Activated T-cell treated with anti-CD3 and anti-CD28 coated beads, Interleukin-2, amount 50 U/mL, for 48 hours (primary cell): ENCODE results near the gene HEPACAM.
A peak's percentile ranks its signal among the peaks of the same experiment; 100 is the strongest.

ENCODE experiments used
- DNase-seq, 2 experiments: peaks; one replicate each; pipeline ENCODE4 v3.0.0-alpha.2; 2020

The HEPACAM gene

DNA sequence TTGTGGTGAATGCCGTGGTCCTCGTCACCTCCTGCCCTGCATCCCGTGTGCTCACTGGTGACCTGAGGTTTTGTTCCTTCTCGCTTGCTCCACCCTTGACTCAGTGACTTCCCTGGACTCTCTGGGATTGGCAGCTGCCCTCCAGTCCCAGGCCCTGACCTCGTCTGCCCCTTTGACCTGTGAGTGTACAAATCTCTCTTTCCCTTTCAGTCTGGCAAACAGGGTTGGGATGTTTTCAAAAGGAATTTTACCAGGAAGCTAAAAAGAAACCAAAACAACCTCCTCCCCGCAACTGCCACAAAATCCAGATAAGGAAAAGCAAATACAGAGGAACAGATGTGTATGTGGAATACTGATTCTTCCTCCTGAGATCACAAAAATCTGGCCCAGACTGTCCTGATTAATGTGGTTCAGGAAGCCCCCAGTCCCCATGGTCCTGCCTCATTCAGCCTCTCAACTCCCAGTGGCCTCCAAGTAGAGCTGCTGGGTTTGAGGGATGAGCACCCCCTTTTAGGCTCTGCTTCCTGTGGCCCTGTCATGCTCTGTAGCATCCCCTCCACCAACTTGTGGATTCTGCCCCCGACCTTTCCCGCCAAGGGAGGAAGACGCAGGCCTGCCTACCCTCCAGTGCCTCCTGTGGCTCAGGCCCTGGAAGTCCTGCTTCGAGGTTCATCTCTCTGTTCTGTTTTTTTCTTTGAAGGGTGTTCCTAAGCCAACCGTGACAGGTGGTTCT lies 53.3 kb downstream of the HEPACAM start:
- peak in 1 of 2 experiments; percentile 10 for DNase-seq

DNA sequence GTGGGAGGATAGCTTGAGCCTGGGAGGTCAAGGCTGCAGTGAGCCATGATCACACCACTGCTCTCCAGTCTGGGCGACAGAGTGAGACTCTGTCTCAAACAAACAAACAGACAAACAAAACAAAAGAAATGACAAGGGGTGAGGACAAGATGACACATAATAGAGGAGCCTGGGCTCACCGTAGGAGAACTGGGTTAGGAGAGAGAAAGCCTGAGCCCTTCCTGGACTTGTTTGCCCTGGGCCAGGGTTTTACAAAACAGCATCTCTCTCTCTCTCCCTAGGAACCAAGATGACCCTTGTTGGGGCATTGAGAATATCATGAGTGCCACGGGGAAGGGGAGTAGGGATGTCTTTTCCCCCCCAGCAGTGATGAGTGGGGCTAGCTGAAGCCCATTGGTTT lies 54.9 kb downstream of the HEPACAM start:
- DNase-seq, result peak in 1 of 2 experiments; percentile 7

DNA sequence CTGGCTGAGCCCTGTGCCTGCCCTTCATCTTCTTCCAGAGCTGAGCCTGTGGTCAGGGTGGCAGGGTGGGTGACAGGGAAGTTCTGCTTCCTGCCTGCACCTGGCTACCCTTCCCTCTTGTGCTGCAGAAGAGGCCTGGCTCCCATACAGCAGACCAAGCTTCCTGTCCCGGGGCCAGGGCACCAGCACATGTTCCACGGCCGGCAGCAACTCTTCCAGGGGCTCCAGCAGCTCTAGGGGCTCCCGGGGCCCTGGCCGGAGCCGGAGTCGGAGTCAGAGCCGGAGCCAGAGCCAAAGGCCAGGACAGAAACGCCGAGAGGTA lies 55.6 kb downstream of the HEPACAM start:
- no peak for DNase-seq

DNA sequence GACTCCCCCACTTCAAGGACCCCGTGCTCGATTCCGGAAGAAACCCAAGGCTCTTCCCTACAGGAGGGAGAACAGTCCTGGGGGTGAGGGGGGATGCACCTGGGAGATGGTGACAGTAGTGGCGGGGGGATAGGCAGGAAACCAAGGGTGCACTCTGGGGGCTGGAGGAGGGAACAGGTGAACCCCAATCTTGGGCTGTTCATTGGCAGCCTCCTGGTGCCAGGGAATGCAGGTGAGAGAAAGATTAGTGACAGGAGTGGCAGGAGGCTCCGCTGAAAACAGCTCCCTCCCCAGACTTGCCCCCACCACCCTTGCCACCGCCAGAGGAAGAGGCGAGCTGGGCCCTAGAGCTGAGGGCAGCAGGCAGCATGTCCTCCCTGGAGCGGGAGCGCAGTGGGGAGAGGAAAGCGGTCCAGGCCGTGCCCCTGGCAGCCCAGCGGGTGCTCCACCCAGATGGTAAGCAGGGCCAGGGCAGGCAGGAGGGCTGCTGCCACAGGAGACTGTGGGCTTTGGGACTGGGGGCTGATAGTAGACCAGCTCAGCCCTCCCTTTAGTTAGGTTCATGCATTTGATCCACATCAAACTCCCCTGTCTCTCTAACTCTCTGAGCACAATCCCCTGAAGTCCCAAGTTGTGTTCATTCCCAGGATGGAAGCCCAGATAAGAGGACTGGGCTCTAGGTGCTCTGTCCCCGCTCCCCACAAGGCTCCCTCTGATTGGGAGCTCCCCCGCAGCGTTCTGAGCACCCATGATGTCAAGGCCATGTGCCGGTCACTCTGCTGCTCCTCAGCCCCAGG lies 56.2 kb downstream of the HEPACAM start:
- DNase-seq, result peak in 1 of 2 experiments; percentile 15

DNA sequence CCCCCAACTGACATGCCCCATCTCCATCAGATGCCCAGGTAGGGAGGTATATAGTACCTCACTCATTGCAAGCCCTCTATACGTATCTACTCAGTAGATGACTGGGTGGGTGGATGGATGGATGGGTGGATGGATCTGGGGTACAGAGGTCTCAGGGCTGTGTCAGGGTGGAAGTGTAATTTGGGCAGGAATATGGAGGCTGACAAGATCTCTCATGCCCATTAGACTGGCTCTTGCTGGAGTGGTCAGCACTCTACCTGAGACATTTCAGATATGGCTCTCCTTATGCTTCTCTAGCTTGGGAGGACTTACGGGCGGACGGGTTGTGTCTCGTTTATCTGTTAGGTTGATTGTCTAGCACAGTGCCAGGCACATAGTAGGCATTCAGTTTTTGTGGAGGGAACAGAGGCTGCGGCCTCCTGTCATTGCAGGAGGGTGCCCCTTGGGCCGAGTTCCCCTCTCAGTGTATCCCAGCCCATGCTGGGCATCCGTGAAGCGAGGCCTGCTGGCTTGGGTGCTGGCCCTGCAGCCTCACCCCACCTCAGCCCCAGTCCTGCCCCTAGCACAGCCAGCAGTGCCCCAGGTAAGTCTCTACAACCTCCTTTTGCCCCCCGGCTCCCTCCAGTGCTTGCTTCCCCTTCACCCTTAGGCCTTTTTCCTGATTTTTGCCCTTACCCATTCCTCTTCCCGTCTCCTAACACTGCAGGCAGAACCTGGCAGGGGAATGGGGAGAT lies 56.9 kb downstream of the HEPACAM start:
- DNase-seq, result no peak

DNA sequence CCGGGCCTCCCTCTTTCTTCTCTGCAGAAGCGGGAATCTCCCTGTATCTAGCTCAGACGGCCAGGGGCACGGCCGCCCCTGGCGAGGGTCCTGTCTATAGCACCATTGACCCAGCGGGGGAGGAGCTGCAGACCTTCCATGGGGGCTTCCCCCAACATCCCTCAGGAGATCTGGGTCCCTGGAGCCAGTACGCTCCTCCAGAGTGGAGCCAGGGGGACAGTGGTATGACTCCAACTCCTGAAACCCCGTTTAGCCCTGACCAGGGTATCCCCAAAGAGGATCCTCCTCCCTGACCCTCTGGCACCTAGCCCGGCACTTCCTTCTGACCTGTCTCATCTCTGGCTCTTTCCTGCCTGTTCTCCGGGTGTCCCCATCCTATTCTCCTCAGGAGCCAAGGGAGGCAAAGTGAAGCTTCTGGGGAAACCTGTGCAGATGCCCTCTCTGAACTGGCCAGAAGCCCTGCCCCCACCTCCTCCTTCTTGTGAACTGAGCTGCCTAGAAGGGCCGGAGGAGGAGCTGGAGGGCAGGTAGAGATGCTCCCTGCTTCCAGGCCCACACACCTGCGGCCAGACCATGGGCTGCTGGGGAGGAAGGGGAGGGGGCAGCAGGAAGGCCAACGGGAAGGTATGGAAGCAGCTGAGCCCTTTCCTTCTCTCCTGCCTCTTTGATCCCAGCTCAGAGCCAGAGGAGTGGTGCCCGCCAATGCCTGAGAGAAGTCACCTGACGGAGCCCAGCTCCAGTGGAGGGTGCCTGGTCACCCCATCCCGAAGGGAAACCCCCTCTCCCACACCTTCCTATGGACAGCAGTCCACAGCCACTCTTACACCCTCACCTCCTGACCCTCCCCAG lies 57.7 kb downstream of the HEPACAM start:
- DNase-seq, result no peak

DNA sequence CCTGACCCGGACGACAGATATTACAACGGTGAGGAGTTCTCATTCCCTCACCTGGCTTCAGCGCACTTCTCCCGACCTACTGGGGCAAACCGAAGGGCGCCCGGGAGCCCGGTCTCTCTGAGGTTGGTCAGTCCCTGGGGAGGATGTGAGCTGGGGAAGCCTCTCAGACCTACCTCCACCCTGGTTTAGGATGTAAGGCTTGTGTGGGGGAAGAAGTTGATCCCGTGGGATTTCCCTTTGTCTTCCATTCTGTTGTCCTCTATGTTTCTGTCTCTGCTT lies 58.3 kb downstream of the HEPACAM start:
- no peak for DNase-seq

DNA sequence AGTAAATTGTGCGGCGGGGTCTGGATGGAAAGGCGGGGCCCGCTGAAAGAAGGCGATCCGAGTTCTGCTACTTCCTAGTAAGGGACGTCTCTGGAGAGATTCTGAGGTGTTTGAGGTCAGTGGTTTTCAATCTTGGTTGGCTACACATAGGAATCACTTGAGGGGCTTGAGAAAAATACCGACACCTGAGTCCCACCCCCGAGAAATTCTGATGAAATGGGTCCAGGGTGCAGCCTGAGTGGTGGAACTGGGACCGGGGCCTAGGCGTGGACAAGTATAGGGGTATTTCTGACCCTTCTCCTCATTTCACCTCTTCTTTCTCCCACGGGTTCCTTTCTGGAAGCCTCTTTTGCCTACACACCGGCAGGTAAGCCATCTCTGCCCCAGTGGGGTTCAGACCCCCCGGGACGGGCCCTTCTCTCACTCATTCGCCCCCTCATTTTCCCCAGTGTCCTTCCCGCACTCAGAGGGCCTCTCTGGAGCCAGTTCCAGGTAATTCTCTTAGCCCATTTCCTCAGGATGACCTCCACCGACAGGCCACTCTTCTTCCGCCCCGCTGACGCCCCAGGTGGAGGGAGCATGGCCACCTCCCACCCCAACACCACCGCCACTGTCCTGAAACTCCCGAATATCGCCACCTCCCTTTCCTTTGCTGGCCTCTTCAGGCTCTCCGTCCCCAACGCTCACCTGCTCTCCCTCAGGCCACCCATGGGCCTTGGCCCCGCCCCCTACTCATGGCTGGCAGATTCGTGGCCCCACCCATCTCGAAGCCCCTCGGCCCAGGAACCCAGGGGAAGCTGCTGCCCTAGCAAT lies 58.8 kb downstream of the HEPACAM start:
- DNase-seq, result no peak

DNA sequence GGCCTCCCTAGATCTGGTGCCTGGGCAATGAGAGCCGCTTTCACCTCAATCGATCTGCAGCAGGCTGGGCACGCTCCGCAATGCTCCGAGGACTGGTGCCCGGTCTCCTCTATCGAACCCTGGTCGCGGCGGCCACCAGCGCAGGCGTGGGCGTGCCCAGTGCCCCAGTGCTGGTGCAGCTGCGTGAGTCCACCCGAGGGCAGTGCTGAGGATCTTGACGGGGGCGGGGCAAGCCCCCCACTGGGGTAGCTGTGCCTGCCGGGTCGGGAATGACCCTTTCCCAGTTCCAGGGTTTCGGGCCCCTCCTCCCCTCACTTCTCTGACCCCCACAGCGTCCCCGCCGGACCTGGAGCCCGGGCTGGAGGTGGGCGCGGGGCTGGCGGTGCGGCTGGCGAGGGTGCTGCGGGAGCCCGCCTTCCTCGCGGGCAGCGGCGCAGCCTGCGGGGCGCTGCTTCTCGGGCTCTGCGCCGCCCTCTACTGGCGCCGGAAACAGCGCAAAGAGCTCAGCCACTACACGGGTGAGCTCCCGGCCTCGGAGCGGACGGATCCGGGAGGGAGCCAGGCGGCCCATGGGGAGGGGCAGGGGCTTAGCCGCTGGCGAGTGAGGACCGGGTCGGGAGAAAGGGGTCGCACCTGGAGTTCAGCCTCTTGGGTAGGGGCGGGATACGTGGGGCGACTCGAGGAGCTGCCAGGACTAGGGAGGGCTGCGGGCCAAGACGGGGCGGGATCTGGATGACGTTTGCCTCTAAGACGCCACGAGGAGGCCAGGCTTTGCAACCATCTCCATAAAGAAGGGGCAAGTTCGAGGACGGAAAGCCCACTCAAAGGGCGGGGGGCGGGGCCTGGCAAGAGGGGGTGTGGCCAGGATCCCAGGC lies 59.7 kb downstream of the HEPACAM start:
- DNase-seq, result peak; percentile 85 to 88

DNA sequence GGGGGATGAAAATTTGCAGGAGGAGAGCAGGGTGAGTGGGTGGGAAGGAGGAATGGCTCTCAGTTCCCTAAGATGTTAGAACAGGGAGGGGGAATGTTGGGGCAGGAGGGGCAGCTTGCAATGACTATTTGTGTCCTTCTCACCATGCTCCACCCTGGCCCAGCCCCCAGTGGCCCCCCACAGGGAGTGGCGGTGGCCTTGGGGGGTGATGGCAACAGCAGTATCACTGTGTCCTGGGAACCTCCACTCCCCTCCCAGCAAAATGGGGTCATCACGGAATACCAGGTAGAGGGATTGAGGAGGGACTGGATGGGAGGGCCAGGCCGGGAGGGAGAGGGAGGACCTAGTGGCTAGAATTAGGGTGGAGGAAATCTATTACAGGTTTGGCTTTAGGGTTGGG lies 60.4 kb downstream of the HEPACAM start:
- DNase-seq, result no peak

DNA sequence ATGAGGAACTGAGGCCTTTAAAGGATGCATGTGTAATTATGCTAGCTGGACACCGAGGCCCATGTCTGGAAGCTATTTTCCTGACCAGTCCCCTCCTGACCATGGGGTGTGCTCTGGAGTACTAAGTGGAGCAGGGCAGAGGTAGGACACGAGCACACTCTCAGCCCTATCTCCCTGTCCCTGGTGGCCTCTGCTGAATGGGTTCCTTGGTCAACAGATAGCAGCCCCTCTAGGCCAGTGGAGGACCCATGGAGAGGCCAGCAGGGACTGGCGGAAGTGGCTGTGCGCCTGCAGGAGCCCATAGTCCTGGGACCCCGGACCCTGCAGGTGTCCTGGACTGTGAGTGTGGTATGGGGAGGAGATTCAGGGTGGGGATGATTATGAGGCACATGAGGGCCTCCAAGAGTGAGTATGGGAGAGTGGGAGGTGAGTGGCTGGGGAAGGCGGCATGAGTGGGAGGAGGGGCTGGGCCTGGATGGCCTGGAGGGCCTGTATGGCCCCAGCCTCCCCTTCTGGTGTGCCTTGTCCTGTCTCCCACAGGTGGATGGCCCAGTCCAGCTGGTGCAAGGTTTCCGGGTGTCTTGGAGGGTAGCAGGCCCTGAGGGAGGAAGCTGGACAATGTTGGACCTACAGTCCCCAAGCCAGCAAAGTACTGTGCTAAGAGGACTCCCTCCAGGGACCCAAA lies 61.1 kb downstream of the HEPACAM start:
- no peak for DNase-seq

DNA sequence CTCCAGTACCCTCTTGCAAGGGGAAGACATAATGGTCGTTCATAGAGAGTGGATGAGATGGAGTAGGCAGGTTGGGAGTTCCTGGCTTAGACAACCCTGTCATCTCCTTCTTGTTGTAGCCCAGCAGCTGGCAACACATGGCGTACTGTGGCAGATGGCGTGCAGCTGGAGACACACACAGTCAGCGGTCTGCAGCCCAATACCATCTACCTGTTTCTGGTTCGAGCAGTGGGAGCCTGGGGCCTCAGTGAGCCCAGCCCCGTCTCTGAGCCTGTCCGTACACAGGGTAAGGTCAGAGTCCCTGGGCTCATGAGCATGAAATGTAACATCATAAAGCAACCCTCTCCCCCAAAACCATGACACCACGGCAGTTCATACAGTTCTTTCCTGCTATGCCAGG lies 61.9 kb downstream of the HEPACAM start:
- DNase-seq, result no peak

DNA sequence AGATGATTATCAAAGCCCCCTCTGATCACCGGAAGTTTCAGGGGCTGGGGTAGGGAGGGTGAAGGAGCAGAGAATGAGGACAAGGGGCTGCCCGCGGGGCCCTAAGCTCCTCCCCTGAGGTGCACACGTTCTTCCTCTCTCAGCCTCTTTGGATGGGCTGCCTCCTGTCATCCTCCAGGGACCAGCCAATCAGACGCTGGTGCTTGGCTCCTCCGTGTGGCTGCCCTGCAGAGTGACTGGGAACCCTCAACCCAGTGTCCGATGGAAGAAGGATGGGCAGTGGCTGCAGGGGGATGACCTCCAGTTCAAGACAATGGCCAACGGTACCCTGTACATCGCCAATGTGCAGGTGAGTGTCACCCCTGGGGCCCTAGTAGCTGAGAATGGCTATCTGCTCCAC lies 63.1 kb downstream of the HEPACAM start:
- DNase-seq, result no peak

DNA sequence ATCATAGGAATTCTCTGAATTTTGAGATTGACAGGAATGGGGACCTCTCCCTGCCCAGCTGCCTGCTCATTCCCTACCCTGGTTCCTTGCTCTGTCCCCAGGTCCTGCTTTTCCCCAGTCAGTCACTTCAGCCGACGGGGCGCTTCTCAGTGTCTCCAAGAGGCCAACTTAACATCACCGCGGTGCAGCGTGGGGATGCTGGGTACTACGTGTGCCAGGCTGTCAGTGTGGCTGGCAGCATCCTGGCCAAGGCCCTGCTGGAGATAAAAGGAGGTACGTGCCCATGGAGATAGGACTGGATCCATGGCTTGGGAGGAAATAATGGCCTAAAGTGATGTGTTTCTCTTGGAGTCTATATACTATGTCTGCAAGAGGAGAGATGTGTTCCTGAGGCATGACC lies 63.6 kb downstream of the HEPACAM start:
- no peak for DNase-seq

DNA sequence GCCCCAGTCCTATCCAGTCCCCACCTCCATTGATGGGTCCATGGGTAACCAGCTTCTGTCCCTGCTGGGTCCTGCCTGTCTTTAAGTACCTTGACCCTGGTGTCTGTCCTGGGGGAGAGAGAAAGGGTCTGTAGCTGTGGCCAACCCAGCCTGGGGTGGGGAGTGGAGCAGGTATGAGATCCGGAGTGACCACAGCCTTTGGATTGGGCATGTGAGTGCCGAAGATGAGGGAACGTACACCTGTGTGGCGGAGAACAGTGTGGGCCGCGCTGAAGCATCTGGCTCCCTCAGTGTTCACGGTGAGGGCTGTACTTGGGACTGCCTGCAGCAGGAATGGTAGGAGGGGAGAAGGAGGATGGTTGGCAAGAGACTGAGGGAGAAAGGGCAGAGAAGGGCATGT lies 65.4 kb downstream of the HEPACAM start:
- DNase-seq, result no peak

DNA sequence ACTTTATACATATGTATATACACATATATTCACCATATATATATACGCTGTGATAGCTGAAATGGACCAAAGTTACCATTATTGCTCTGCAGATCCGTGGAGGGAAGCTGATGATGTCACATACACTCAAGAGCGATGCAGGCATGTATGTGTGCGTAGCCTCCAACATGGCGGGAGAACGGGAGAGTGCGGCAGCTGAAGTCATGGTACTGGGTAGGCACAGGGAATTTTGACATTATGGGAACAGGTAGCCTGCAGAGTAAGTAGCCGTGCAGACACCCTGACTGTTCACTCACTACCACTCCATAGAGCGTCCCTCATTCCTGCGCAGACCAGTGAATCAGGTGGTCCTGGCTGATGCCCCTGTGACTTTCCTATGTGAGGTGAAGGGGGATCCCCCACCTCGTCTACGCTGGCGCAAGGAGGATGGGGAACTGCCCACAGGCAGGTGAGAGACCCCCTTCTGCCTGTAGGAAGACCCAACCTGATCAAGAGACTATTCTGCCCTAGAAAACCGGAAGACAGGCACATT lies 65.9 kb downstream of the HEPACAM start:
- DNase-seq, result no peak

DNA sequence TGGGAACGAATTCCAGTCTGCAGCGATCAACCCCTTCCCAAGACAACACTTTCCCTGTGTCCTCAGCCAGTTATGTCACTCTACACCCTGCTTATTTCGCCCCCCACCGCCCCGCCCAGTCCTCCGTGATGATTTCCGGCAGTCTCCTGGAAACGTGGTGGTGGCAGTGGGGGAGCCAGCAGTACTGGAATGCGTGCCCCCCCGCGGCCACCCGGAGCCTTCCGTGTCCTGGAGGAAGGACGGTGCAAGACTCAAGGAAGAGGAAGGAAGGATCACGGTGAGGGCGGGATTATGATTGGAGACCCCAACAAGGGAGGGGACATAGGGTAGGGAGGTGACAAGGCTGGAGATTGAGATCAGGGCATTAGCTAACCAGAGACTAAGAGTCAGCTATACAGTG lies 66.5 kb downstream of the HEPACAM start:
- DNase-seq, result no peak
